Psoas muscle (tissue), 8 donors: ENCODE results near the gene EIF1AD. TPM values are rescaled to one million over a fixed set of nuclear protein-coding genes. Genes with fewer than 3 reads are reported as not detected.

Experiments
- ATAC-seq, 4 donors: fragments of 200-7000 bp; cut with Tn5 transposase; one replicate each; pipeline ENCODE4 v1.9.1; 2020; ENCODE audit warnings: moderate library complexity in 3 of 4, mild to moderate bottlenecking in 2 of 4
- DNase-seq, 2 donors: peaks; one replicate each; pipeline ENCODE4 v3.0.0-alpha.2; 2020
- H3K27ac ChIP-seq: fragments of 200-600 bp; one replicate; pipeline ENCODE4 v1.8.0; 2022
- H3K27me3 ChIP-seq, 3 donors: fragments of 200-600 bp in 1 of 3; one replicate each; pipeline versions ENCODE4 v1.6.1 to v1.8.0; 2013 to 2022; ENCODE audit warnings: low read length in 2 of 3, mild to moderate bottlenecking in 2 of 3, moderate library complexity in 1 of 3; ENCODE audit not compliant: insufficient read depth in 3 of 3
- H3K36me3 ChIP-seq, 2 donors: fragments of 200-600 bp in 1 of 2; one replicate each; pipeline versions ENCODE4 v1.6.1 to v1.8.0; 2013 to 2022; ENCODE audit warnings: low read depth in 1 of 2, mild to moderate bottlenecking in 1 of 2, moderate library complexity in 1 of 2; ENCODE audit not compliant: insufficient read depth in 1 of 2
- H3K4me1 ChIP-seq: fragments of 200-600 bp; one replicate; pipeline ENCODE4 v1.8.0; 2022
- H3K4me3 ChIP-seq: fragments of 200-600 bp; one replicate; pipeline ENCODE4 v1.8.0; 2022; ENCODE audit warnings: mild to moderate bottlenecking
- H3K9me3 ChIP-seq: fragments of 200-600 bp; one replicate; pipeline ENCODE4 v1.8.0; 2022
- CTCF ChIP-seq: fragments of 200-600 bp; IDR thresholded peaks from one replicate; pipeline ENCODE4 v1.8.0; 2022; ENCODE audit warnings: antibody characterized with exemption
- WGBS, 3 donors: extraction: QIAGEN DNeasy Blood & Tissue Kit; methylation state at CpG; one replicate each; pipeline versions ENCODE4 v1.1.6 to v1.1.7; 2013; 5-methylcytosine and 5-hydroxymethylcytosine counted together
- intact Hi-C, 2 donors: fragments of 100-400 bp; cut with DNase I; formaldehyde crosslinking; loops; one replicate each; pipeline versions ENCODE4 v1.11.0 to v1.14.2; 2022
- polyA plus RNA-seq, 3 donors: library from polyadenylated mRNA; stranded (reverse); fragments of 200-250 nt; gene quantifications; one replicate each; pipeline ENCODE4 v1.2.3, GENCODE V29; 2013
- total RNA-seq, 4 donors: library from RNA; stranded (reverse); fragmentation: NEBNext Ultra II Directional in 2 of 4; extraction: Animal tissue kit (Norgen Biotek cat#: 25700) in 2 of 4; gene quantifications; one replicate each; pipeline versions ENCODE4 v1.2.1 to v1.2.4, GENCODE V29; 2021 to 2023
- donor health status: healthy with polysubstance abuse.
- donor health status: DM: no; HTN: no; CAD: no; lungs with moderate emphysema.
- donor health status: Bipolar disorder and iron deficiency.
- donor health status: healthy.
- donor health status: DM: yes; HTN: yes; CAD: no.
- donor health status: DM: no; HTN: no; CAD: no.
- donor health status: DM: no; HTN: no; CAD: no.
- donor health status: DM: yes; HTN: yes; CAD: no.

Gene EIF1AD
- total and polyA plus RNA-seq, 7 donors, result 24.8 to 63.1 (median 32.3) TPM

GRCh38 chr11:66007201-66007634 is 5.3 kb upstream of the EIF1AD start:
- DNase-seq (peak in 1 of 2 donors; percentile 39), ATAC-seq (no peak)
- no peak overlapping the region for H3K4me3 ChIP-seq
- peaks cover 25% of the 10 kb centered on the region for H3K4me1 ChIP-seq
- intact Hi-C loops, result no loop called here
- peak overlapping the region; percentile 46 for H3K27ac ChIP-seq
- no peaks in the 10 kb centered on the region for H3K9me3 ChIP-seq
- TF ChIP-seq CTCF, result no peak
- WGBS, 3 donors, result 45 to 51% (median 51%) methylated on average over 5 of the region's 5 CpGs
- H3K36me3 ChIP-seq, result peaks cover 0 to 32% of the 10 kb centered on the region in 2 donors
- H3K27me3 ChIP-seq, result no peaks in the 10 kb centered on the region

DNA sequence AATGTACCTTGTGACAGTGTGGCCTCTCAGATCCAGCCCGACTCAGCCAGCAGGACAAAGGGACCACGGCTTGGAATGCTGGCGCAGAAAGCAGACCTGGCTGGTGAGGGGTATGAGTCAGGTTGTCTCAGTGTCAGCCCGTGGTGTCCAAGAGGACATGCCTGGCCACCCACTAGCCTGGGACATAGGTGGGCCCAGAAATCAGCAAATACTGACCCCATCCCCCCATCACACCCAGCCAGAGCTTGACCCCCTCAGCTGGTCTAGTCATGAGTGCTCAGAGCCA is 4.9 kb upstream of the EIF1AD start:
- H3K27ac ChIP-seq, result peak overlapping the region; percentile 46
- H3K4me1 ChIP-seq, result peaks cover 21% of the 10 kb centered on the region
- H3K36me3 ChIP-seq, result peaks cover 0 to 32% of the 10 kb centered on the region in 2 donors
- TF ChIP-seq CTCF, result no peak
- intact Hi-C loops, result no loop called here
- H3K9me3 ChIP-seq, result no peaks in the 10 kb centered on the region
- ATAC-seq, result no peak
- DNase-seq, result no peak
- no peak overlapping the region for H3K4me3 ChIP-seq
- H3K27me3 ChIP-seq, result no peaks in the 10 kb centered on the region
- 53 to 68% (median 58%) methylated on average over 4 of the region's 4 CpGs for WGBS, 3 donors

- no peaks in the 10 kb centered on the region for H3K27me3 ChIP-seq
- WGBS, 3 donors, result 84 to 86% (median 86%) methylated on average over 12 to 13 of the region's 13 CpGs
- ATAC-seq (no peak), DNase-seq (no peak)
- H3K4me1 ChIP-seq, result peaks cover 21% of the 10 kb centered on the region
- H3K36me3 ChIP-seq, result peaks cover 0 to 32% of the 10 kb centered on the region in 2 donors
- no peak for TF ChIP-seq CTCF
- H3K27ac ChIP-seq, result peak overlapping the region; percentile 46
- H3K9me3 ChIP-seq, result no peaks in the 10 kb centered on the region
- no peak overlapping the region for H3K4me3 ChIP-seq
- intact Hi-C loops, result no loop called here
These were observed 4.4 kb upstream of the EIF1AD start for GRCh38 chr11:66006134-66006890.

GRCh38 chr11:66004186-66004585 is 2.2 kb upstream of the EIF1AD start:
- Histone ChIP-seq H3K36me3 (peaks cover 0 to 45% of the 10 kb centered on the region in 2 donors), H3K4me3 (peak overlapping the region; percentile 8), H3K9me3 (no peaks in the 10 kb centered on the region), H3K4me1 (peaks cover 34% of the 10 kb centered on the region), H3K27me3 (no peaks in the 10 kb centered on the region), H3K27ac (peak overlapping the region; percentile 96)
- intact Hi-C loops, result loop anchor here in 1 of 2 donors (5.0 kb wide), 1 partner anchor 42 kb away; the partner anchor contains the start of gene SART1
- 78 to 92% (median 83%) methylated on average over 4 of the region's 4 CpGs for WGBS, 3 donors
- no peak for ATAC-seq
- DNase-seq, result no peak
- no peak for TF ChIP-seq CTCF
